Skeletal muscle tissue (tissue), 4 donors: Measurements from ENCODE around the gene VEGFA. TPM values are rescaled to one million over a fixed set of nuclear protein-coding genes. Genes with fewer than 3 reads are reported as not detected.
A peak's percentile ranks its signal among the peaks of the same experiment; 100 is the strongest.

Experiments
- H3K27ac ChIP-seq: one replicate; pipeline ENCODE4 v1.7.0; 2013; ENCODE audit warnings: mild to moderate bottlenecking, low read depth, low read length, inconsistent platforms
- H3K27me3 ChIP-seq, 3 donors: one replicate each; pipeline ENCODE4 v1.7.0; 2013; ENCODE audit warnings: low read length in 3 of 3; ENCODE audit not compliant: control insufficient read depth in 3 of 3, insufficient read depth in 3 of 3
- H3K36me3 ChIP-seq, 3 donors: one replicate each; pipeline ENCODE4 v1.7.0; 2013; ENCODE audit warnings: low read length in 3 of 3; ENCODE audit not compliant: control insufficient read depth in 3 of 3, insufficient read depth in 3 of 3
- H3K4me1 ChIP-seq, 3 donors: one replicate each; pipeline ENCODE4 v1.7.0; 2013; ENCODE audit warnings: low read length in 3 of 3, mild to moderate bottlenecking in 3 of 3; ENCODE audit not compliant: control insufficient read depth in 3 of 3, insufficient read depth in 3 of 3
- H3K4me3 ChIP-seq, 3 donors: one replicate each; pipeline ENCODE4 v1.7.0; 2013; ENCODE audit warnings: low read length in 3 of 3
- H3K9ac ChIP-seq, 3 donors: one replicate each; pipeline ENCODE4 v1.7.0; 2013; ENCODE audit warnings: low read length in 3 of 3, mild to moderate bottlenecking in 3 of 3, moderate library complexity in 2 of 3, low read depth in 1 of 3
- H3K9me3 ChIP-seq, 3 donors: one replicate each; pipeline ENCODE4 v1.7.0; 2013; ENCODE audit warnings: low read length in 3 of 3; ENCODE audit not compliant: control insufficient read depth in 3 of 3
- total RNA-seq: library from RNA; depleted of rRNA; stranded (reverse); fragments of >200 nt; gene quantifications from one replicate; pipeline ENCODE4 v1.2.3, GENCODE V29; 2014
- donor health status: Osteomylitis.

VEGFA gene
- total RNA-seq, 1 donor from 2014 or later: 36.5 TPM

DNA sequence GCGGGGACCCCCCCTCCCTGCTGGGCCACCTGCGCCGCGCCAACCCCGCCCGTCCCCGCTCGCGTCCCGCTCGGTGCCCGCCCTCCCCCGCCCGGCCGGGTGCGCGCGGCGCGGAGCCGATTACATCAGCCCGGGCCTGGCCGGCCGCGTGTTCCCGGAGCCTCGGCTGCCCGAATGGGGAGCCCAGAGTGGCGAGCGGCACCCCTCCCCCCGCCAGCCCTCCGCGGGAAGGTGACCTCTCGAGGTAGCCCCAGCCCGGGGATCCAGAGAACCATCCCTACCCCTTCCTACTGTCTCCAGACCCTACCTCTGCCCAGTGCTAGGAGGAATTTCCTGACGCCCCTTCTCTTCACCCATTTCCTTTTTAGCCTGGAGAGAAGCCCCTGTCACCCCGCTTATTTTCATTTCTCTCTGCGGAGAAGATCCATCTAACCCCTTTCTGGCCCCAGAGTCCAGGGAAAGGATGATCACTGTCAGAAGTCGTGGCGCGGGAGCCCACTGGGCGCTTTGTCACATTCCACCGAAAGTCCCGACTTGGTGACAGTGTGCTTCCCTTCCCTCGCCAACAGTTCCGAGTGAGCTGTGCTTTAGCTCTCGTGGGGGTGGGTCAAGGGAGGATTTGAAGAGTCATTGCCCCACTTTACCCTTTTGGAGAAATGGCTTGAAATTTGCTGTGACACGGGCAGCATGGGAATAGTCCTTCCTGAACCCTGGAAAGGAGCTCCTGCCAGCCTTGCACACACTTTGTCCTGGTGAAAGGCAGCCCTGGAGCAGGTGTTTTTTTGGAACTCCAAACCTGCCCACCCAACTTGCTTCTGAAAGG lies 2.1 kb downstream of the VEGFA start:
- H3K27me3 ChIP-seq: no peaks in the 10 kb centered on the region
- no peaks in the 10 kb centered on the region for H3K9me3 ChIP-seq
- peak overlapping the region; percentile 98 to 100 (median 99) for H3K9ac ChIP-seq
- H3K36me3 ChIP-seq: peaks cover 0 to 50% (median 11%) of the 10 kb centered on the region in 3 donors
- H3K4me1 ChIP-seq: peaks cover 53 to 69% (median 55%) of the 10 kb centered on the region in 3 donors
- H3K4me3 ChIP-seq: peak overlapping the region; percentile 84 to 94 (median 90)
- H3K27ac ChIP-seq: peak overlapping the region; percentile 97

GRCh38 chr6:43772681-43773049 lies 2.7 kb downstream of the VEGFA start:
- H3K4me3 ChIP-seq: peak overlapping the region; percentile 84 to 94 (median 90)
- peak overlapping the region; percentile 97 for H3K27ac ChIP-seq
- H3K9me3 ChIP-seq: no peaks in the 10 kb centered on the region
- H3K36me3 ChIP-seq: peaks cover 4 to 56% (median 17%) of the 10 kb centered on the region in 3 donors
- H3K27me3 ChIP-seq: no peaks in the 10 kb centered on the region
- H3K9ac ChIP-seq: peak overlapping the region; percentile 98 to 100 (median 99)
- peaks cover 59 to 75% (median 61%) of the 10 kb centered on the region in 3 donors for H3K4me1 ChIP-seq

DNA sequence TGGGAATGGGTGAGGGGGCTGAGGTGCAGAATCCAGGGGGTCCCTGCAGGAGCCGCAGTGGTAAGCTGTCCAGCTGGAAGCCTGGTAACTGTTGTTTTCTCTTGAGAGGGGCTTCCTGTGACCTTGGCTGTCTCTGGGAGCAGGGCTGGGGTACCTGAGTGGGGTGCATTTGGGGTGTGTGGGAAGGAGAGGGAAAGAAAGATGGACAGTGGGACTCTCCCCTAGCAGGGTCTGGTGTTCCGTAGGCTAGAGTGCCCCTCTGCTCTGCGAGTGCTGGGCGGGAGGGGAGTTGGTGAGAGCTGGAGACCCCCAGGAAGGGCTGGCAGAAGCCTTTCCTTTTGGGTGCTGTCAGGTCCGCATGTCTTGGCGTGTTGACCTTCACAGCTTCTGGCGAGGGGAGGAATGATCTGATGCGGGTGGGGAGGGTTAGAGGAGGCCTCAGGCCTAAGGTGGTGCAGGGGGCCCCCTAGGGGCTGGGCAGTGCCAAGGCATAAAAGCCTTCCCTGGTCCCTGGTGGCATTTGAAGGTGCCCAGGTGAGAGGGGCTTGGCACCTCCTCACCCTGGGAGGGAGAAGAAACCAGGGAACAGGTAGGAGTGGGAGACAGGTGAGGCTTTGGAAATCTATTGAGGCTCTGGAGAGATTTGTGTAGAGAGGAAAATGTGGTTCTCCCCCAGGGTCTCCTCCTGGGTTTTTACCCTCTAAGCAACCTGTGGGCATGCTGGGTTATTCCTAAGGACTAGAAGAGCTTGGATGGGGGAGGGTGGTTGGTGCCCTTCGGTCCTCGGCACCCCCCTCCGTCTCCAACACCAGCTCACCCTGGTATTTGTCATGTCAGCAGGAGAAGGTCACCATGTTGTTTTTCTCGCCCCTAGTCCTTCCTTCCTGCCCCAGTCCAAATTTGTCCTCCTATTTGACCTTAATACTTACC lies 3.3 kb downstream of the VEGFA start:
- H3K27me3 ChIP-seq: no peaks in the 10 kb centered on the region
- H3K9ac ChIP-seq: peak overlapping the region; percentile 98 to 100 (median 99)
- no peaks in the 10 kb centered on the region for H3K9me3 ChIP-seq
- H3K27ac ChIP-seq: peak overlapping the region; percentile 97
- peak overlapping the region; percentile 84 to 94 (median 90) for H3K4me3 ChIP-seq
- peaks cover 10 to 63% (median 23%) of the 10 kb centered on the region in 3 donors for H3K36me3 ChIP-seq
- H3K4me1 ChIP-seq: peaks cover 63 to 79% (median 67%) of the 10 kb centered on the region in 3 donors

DNA sequence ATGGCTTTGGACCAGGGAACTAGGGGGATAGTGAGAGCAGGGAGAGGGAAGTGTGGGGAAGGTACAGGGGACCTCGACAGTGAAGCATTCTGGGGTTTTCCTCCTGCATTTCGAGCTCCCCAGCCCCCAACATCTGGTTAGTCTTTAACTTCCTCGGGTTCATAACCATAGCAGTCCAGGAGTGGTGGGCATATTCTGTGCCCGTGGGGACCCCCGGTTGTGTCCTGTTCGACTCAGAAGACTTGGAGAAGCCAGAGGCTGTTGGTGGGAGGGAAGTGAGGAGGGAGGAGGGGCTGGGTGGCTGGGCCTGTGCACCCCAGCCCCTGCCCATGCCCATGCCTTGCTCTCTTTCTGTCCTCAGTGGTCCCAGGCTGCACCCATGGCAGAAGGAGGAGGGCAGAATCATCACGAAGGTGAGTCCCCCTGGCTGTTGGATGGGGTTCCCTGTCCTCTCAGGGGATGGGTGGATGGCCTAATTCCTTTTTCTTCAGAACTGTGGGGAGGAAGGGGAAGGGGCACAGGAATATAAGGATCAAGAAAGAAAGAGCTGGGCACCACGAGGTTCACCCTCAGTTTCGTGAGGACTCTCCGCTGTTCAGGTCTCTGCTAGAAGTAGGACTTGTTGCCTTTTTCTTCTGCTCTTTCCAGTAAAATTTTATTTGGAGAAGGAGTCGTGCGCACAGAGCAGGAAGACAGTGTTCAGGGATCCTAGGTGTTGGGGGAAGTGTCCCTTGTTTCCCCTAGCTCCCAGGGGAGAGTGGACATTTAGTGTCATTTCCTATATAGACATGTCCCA lies 4.2 kb downstream of the VEGFA start:
- Histone ChIP-seq H3K27ac (peak overlapping the region; percentile 97), H3K4me3 (peak overlapping the region; percentile 84 to 94 (median 90)), H3K9ac (peak overlapping the region; percentile 98 to 100 (median 99)), H3K27me3 (no peaks in the 10 kb centered on the region), H3K4me1 (peaks cover 66 to 79% (median 72%) of the 10 kb centered on the region in 3 donors), H3K36me3 (peaks cover 19 to 71% (median 32%) of the 10 kb centered on the region in 3 donors), H3K9me3 (no peaks in the 10 kb centered on the region)

GRCh38 chr6:43774776-43775534 lies 4.9 kb downstream of the VEGFA start:
- Histone ChIP-seq H3K4me1 (peaks cover 67 to 80% (median 72%) of the 10 kb centered on the region in 3 donors), H3K9ac (peak overlapping the region; percentile 98 to 100 (median 99)), H3K36me3 (peaks cover 24 to 79% (median 40%) of the 10 kb centered on the region in 3 donors), H3K27me3 (no peaks in the 10 kb centered on the region), H3K9me3 (no peaks in the 10 kb centered on the region), H3K4me3 (peak overlapping the region; percentile 84 to 94 (median 90)), H3K27ac (peak overlapping the region; percentile 97)

DNA sequence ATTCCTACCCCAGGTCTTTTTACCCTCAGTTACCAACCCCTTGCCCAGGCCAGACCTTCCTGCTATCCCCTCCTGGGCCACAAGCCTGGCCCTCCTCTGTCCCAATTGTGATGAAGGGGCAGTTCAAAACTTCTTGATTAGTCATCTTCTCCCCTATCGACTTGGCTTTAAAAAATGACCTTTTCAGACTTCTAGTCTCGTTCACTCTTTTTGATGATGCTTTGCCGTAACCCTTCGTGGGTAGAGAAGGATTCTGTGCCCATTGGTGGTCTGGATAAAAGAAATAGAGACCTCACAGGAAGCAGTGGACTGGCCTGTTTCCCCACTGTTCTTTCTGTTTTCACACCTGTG lies 5.5 kb downstream of the VEGFA start:
- peak overlapping the region in 2 of 3 donors; percentile 99 to 100 for H3K9ac ChIP-seq
- no peaks in the 10 kb centered on the region for H3K9me3 ChIP-seq
- peak overlapping the region in 2 of 3 donors; percentile 16 to 90 for H3K4me3 ChIP-seq
- H3K27me3 ChIP-seq: no peaks in the 10 kb centered on the region
- peaks cover 72 to 85% (median 76%) of the 10 kb centered on the region in 3 donors for H3K4me1 ChIP-seq
- peaks cover 24 to 85% (median 44%) of the 10 kb centered on the region in 3 donors for H3K36me3 ChIP-seq
- peak overlapping the region; percentile 97 for H3K27ac ChIP-seq

DNA sequence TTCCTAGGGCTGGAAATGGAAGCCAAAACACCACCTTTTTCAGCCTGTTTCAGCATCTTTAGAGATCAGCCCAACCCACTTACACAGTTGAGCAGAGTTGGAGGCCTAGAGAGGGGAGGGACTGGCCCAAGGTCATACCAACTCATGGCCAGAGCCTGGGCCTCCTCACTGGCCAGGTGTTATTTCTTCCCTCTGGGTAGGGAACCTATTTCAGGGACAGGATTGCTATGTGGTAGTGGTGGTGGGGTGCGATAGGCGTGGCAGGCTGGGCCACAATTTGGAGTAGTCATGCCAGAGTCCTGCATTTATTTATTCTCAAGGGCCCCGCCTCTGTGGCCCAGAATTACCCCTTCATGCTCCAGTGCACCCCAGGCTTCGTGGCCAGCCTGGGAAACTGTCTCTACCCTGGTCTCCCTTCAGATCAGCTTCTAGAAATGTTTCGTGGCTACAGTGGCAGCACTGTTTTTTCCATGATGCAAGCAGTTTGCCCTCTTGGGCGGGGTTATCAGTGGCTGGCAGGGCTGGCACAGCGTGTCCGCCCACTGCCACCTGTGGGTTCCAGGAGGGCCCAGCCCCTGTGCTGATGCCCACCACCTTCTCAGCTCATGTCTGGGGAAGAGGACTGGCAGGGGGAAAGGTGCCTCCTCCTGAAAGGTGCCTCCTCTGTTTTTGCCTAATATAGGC lies 6.2 kb downstream of the VEGFA start:
- H3K4me3 ChIP-seq: peak overlapping the region in 2 of 3 donors; percentile 15 to 23
- peak overlapping the region; percentile 97 for H3K27ac ChIP-seq
- peaks cover 76 to 91% (median 76%) of the 10 kb centered on the region in 3 donors for H3K4me1 ChIP-seq
- peaks cover 31 to 90% (median 50%) of the 10 kb centered on the region in 3 donors for H3K36me3 ChIP-seq
- no peaks in the 10 kb centered on the region for H3K9me3 ChIP-seq
- H3K27me3 ChIP-seq: no peaks in the 10 kb centered on the region
- H3K9ac ChIP-seq: peak overlapping the region in 1 of 3 donors; percentile 58

DNA sequence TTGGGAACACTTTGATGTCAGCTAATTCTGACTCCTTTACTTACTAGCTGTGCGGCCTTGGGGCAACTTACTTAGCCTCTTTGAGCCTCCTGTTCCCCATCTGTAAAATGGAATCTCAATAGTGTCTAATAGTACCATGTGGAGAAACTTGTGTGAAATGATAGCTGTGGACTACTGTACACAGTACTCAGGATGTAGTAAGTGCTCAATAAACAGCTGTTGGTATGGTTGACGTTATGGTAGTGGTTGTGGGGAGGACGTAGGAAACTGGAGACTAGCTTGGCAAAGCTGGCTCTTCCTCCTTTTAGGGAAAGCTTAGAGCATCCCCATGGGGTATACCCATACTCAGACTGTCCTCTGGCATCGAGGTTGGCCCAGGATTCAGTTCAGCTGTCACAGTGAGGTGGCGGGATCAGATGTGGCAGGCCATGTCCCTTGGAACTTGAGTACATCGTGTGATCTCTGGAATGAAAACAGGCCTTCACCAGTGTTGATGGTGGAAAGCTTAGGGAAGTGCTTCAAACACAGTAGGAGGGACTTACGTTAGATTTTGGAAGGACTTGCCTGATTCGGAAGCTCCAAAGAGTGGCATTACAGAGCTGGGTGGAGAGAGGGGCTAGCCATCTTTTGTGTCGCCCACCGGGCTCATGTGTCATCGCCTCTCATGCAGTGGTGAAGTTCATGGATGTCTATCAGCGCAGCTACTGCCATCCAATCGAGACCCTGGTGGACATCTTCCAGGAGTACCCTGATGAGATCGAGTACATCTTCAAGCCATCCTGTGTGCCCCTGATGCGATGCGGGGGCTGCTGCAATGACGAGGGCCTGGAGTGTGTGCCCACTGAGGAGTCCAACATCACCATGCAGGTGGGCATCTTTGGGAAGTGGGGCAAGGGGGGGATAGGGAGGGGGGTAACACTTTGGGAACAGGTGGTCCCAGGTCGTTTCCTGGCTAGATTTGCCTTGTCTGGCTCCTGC lies 7.1 kb downstream of the VEGFA start:
- peak overlapping the region; percentile 97 for H3K27ac ChIP-seq
- peak overlapping the region; percentile 5 to 74 (median 51) for H3K9ac ChIP-seq
- peak overlapping the region in 1 of 3 donors; percentile 43 for H3K4me3 ChIP-seq
- H3K9me3 ChIP-seq: no peaks in the 10 kb centered on the region
- no peaks in the 10 kb centered on the region for H3K27me3 ChIP-seq
- peaks cover 39 to 92% (median 59%) of the 10 kb centered on the region in 3 donors for H3K36me3 ChIP-seq
- peaks cover 74 to 91% (median 83%) of the 10 kb centered on the region in 3 donors for H3K4me1 ChIP-seq
